ENCODE results near the gene NR2E3. TPM values are rescaled to one million over a fixed set of nuclear protein-coding genes. Genes with fewer than 3 reads are reported as not detected.

The NR2E3 gene
- total RNA-seq, 1 donor from 2014 or later: not detected

- Histone ChIP-seq H3K4me3 (ENCODE audit: low read depth, low read length) (no peak overlapping the region), H3K27me3 (ENCODE audit: control insufficient read depth, insufficient read depth, low read length) (no peaks in the 10 kb centered on the region), H3K36me3 (ENCODE audit: control insufficient read depth, insufficient read depth, low read length) (peaks cover 1% of the 10 kb centered on the region)
- TF ChIP-seq CTCF (IDR thresholded peaks at IDR 0.05; ENCODE audit: insufficient read depth, low read length, poor library complexity, severe bottlenecking): no peak
- no peak for DNase-seq (ENCODE audit: low read depth)
Observed at GRCh38 chr15:71775856-71776255, 34.5 kb upstream of the NR2E3 start.

- TF ChIP-seq CTCF (IDR thresholded peaks at IDR 0.05; ENCODE audit: insufficient read depth, low read length, poor library complexity, severe bottlenecking): no peak
- Histone ChIP-seq H3K27me3 (ENCODE audit: control insufficient read depth, insufficient read depth, low read length) (no peaks in the 10 kb centered on the region), H3K36me3 (ENCODE audit: control insufficient read depth, insufficient read depth, low read length) (peaks cover 1% of the 10 kb centered on the region), H3K4me3 (ENCODE audit: low read depth, low read length) (no peak overlapping the region)
- DNase-seq (ENCODE audit: low read depth): no peak
Observed at GRCh38 chr15:71776304-71776703, 34.0 kb upstream of the NR2E3 start.

GRCh38 chr15:71777216-71777943 lies 33.0 kb upstream of the NR2E3 start:
- Histone ChIP-seq H3K27me3 (ENCODE audit: control insufficient read depth, insufficient read depth, low read length) (no peaks in the 10 kb centered on the region), H3K36me3 (ENCODE audit: control insufficient read depth, insufficient read depth, low read length) (no peaks in the 10 kb centered on the region), H3K4me3 (ENCODE audit: low read depth, low read length) (no peak overlapping the region)
- no peak for TF ChIP-seq CTCF (IDR thresholded peaks at IDR 0.05; ENCODE audit: insufficient read depth, low read length, poor library complexity, severe bottlenecking)
- DNase-seq (ENCODE audit: low read depth): no peak

GRCh38 chr15:71779073-71779797 lies 31.1 kb upstream of the NR2E3 start:
- Histone ChIP-seq H3K4me3 (ENCODE audit: low read depth, low read length) (no peak overlapping the region), H3K36me3 (ENCODE audit: control insufficient read depth, insufficient read depth, low read length) (no peaks in the 10 kb centered on the region), H3K27me3 (ENCODE audit: control insufficient read depth, insufficient read depth, low read length) (no peaks in the 10 kb centered on the region)
- no peak for TF ChIP-seq CTCF (IDR thresholded peaks at IDR 0.05; ENCODE audit: insufficient read depth, low read length, poor library complexity, severe bottlenecking)
- no peak for DNase-seq (ENCODE audit: low read depth)

GRCh38 chr15:71780115-71780976 lies 30.0 kb upstream of the NR2E3 start:
- Histone ChIP-seq H3K27me3 (ENCODE audit: control insufficient read depth, insufficient read depth, low read length) (no peaks in the 10 kb centered on the region), H3K4me3 (ENCODE audit: low read depth, low read length) (no peak overlapping the region), H3K36me3 (ENCODE audit: control insufficient read depth, insufficient read depth, low read length) (no peaks in the 10 kb centered on the region)
- peak; percentile 79 for TF ChIP-seq CTCF (IDR thresholded peaks at IDR 0.05; ENCODE audit: insufficient read depth, low read length, poor library complexity, severe bottlenecking)
- DNase-seq (ENCODE audit: low read depth): no peak
